Colonic mucosa (tissue), 4 donors: ENCODE results near the gene SMIM31. TPM values are rescaled to one million over a fixed set of nuclear protein-coding genes. Genes with fewer than 3 reads are reported as not detected.

Experiments used
- DNase-seq: peaks from one replicate; pipeline ENCODE4 v3.0.0-alpha.2; 2020
- H3K27ac ChIP-seq: fragments of 200-600 bp; one replicate; pipeline ENCODE4 v1.8.0; 2021
- H3K27me3 ChIP-seq: fragments of 200-600 bp; one replicate; pipeline ENCODE4 v1.8.0; 2021
- H3K36me3 ChIP-seq: fragments of 200-600 bp; one replicate; pipeline ENCODE4 v1.8.0; 2021
- H3K4me1 ChIP-seq: fragments of 200-600 bp; one replicate; pipeline ENCODE4 v1.8.0; 2021; ENCODE audit warnings: mild to moderate bottlenecking
- H3K4me3 ChIP-seq: fragments of 200-600 bp; one replicate; pipeline ENCODE4 v1.8.0; 2021
- H3K9ac ChIP-seq, 2 donors: one replicate each; pipeline ENCODE4 v1.7.0; 2013; ENCODE audit warnings: control low read depth in 2 of 2, low read depth in 2 of 2, low read length in 2 of 2
- H3K9me3 ChIP-seq: fragments of 200-600 bp; one replicate; pipeline ENCODE4 v1.8.0; 2021
- CTCF ChIP-seq: fragments of 200-600 bp; IDR thresholded peaks from one replicate; pipeline ENCODE4 v1.8.0; 2022; ENCODE audit warnings: antibody characterized with exemption, mild to moderate bottlenecking
- intact Hi-C: fragments of 100-400 bp; cut with DNase I; formaldehyde crosslinking; loops from one replicate; pipeline ENCODE4 v1.14.1; 2022
- total RNA-seq, 2 donors: library from RNA; stranded (reverse); fragmentation: NEBNext Ultra II Directional in 1 of 2; extraction: Animal tissue kit (Norgen Biotek cat#: 25700) in 1 of 2; gene quantifications; one replicate each; pipeline ENCODE4 v1.2.1, GENCODE V29; 2021
- donor health status: healthy.
- donor health status: DM: no; HTN: no; CAD: no.
- donor health status: DM: no; HTN: no; CAD: no.

SMIM31 gene
- total RNA-seq, 2 donors from 2014 or later: 21.0 to 31.0 TPM

GRCh38 chr4:164779811-164780216 is 25.9 kb downstream of the SMIM31 start:
- no peaks in the 10 kb centered on the region for H3K36me3 ChIP-seq
- intact Hi-C loops: loop anchor here (10.0 kb wide), 1 partner anchor 315 kb away; no protein-coding TSS in a partner anchor
- peaks cover 4% of the 10 kb centered on the region for H3K4me1 ChIP-seq
- H3K27me3 ChIP-seq: no peaks in the 10 kb centered on the region
- no peaks in the 10 kb centered on the region for H3K9me3 ChIP-seq
- H3K9ac ChIP-seq: no peak overlapping the region
- DNase-seq: peak; percentile 26
- H3K27ac ChIP-seq: no peak overlapping the region
- peak; percentile 66 for TF ChIP-seq CTCF
- no peak overlapping the region for H3K4me3 ChIP-seq

GRCh38 chr4:164780839-164781238 is 26.9 kb downstream of the SMIM31 start:
- intact Hi-C loops: loop anchor here (10.0 kb wide), 1 partner anchor 314 kb away; no protein-coding TSS in a partner anchor
- no peak for TF ChIP-seq CTCF
- no peaks in the 10 kb centered on the region for H3K27me3 ChIP-seq

GRCh38 chr4:164783976-164784375 is 30.0 kb downstream of the SMIM31 start:
- Histone ChIP-seq H3K27me3 (no peaks in the 10 kb centered on the region), H3K4me3 (no peak overlapping the region), H3K9ac (no peak overlapping the region), H3K9me3 (no peaks in the 10 kb centered on the region), H3K27ac (no peak overlapping the region), H3K36me3 (no peaks in the 10 kb centered on the region), H3K4me1 (no peaks in the 10 kb centered on the region)
- TF ChIP-seq CTCF: no peak
- DNase-seq: no peak
- intact Hi-C loops: loop anchor here (10.0 kb wide), 1 partner anchor 311 kb away; no protein-coding TSS in a partner anchor

More at GRCh38 chr4:164780839-164781238, 26.9 kb downstream of the SMIM31 start:
- no peaks in the 10 kb centered on the region for H3K36me3 ChIP-seq
- H3K4me3 ChIP-seq: no peak overlapping the region
- H3K27ac ChIP-seq: no peak overlapping the region
- peaks cover under 1% of the 10 kb centered on the region for H3K4me1 ChIP-seq
- DNase-seq: no peak
- no peak overlapping the region for H3K9ac ChIP-seq
- no peaks in the 10 kb centered on the region for H3K9me3 ChIP-seq

GRCh38 chr4:164789047-164789446 is 35.1 kb downstream of the SMIM31 start:
- no peak for DNase-seq
- no peaks in the 10 kb centered on the region for H3K27me3 ChIP-seq
- H3K36me3 ChIP-seq: no peaks in the 10 kb centered on the region
- H3K9ac ChIP-seq: no peak overlapping the region
- intact Hi-C loops: loop anchor here (10.0 kb wide), 1 partner anchor 306 kb away; no protein-coding TSS in a partner anchor
- no peak for TF ChIP-seq CTCF
- no peaks in the 10 kb centered on the region for H3K4me1 ChIP-seq
- no peak overlapping the region for H3K4me3 ChIP-seq
- no peaks in the 10 kb centered on the region for H3K9me3 ChIP-seq
- no peak overlapping the region for H3K27ac ChIP-seq

GRCh38 chr4:164790249-164790648 is 36.3 kb downstream of the SMIM31 start:
- no peak for TF ChIP-seq CTCF
- Histone ChIP-seq H3K4me3 (no peak overlapping the region), H3K9me3 (no peaks in the 10 kb centered on the region), H3K4me1 (no peaks in the 10 kb centered on the region), H3K9ac (no peak overlapping the region), H3K36me3 (no peaks in the 10 kb centered on the region), H3K27me3 (no peaks in the 10 kb centered on the region), H3K27ac (no peak overlapping the region)
- DNase-seq: no peak
- intact Hi-C loops: no loop called here
